GM23338 (cell line): ENCODE measurements around the gene THADA. TPM values are rescaled to one million over a fixed set of nuclear protein-coding genes. Genes with fewer than 3 reads are reported as not detected.

Source experiments
- ATAC-seq: fragments of 200-7000 bp; cut with Tn5 transposase; 3 replicates; pipeline ENCODE4 v1.9.1; 2020
- DNase-seq: peaks from one replicate; pipeline ENCODE4 v3.0.0-alpha.2; 2015; ENCODE audit warnings: low spot score
- H2AFZ ChIP-seq: fragments of 200-600 bp; sonication (generic); 2 replicates; pipeline ENCODE4 v1.8.0; 2016; ENCODE audit warnings: antibody characterized with exemption, mild to moderate bottlenecking, moderate library complexity
- H3F3A ChIP-seq: fragments of 200-600 bp; sonication (generic); replicated peaks from 2 replicates; pipeline ENCODE4 v1.8.0; 2017; ENCODE audit warnings: antibody characterized with exemption, mixed run types, low read depth
- H3K27ac ChIP-seq: fragments of 200-600 bp; sonication (generic); 2 replicates; pipeline ENCODE4 v1.6.1; 2016; ENCODE audit warnings: low read depth
- H3K27me3 ChIP-seq: fragments of 200-600 bp; sonication (generic); 2 replicates; pipeline ENCODE4 v1.8.0; 2016; ENCODE audit warnings: mild to moderate bottlenecking, mixed run types, moderate library complexity; ENCODE audit not compliant: insufficient read depth
- H3K36me3 ChIP-seq: fragments of 200-600 bp; sonication (generic); 2 replicates; pipeline ENCODE4 v1.8.0; 2016; ENCODE audit warnings: mild to moderate bottlenecking; ENCODE audit not compliant: insufficient read depth
- H3K4me1 ChIP-seq: fragments of 200-600 bp; sonication (generic); 2 replicates; pipeline ENCODE4 v1.8.0; 2016; ENCODE audit warnings: mild to moderate bottlenecking, moderate library complexity; ENCODE audit not compliant: insufficient read depth
- H3K4me2 ChIP-seq: fragments of 200-600 bp; sonication (generic); 2 replicates; pipeline ENCODE4 v1.7.1; 2017; ENCODE audit warnings: mixed run types
- H3K4me3 ChIP-seq: fragments of 200-600 bp; sonication (generic); 2 replicates; pipeline ENCODE4 v1.6.1; 2016; ENCODE audit warnings: mixed run types
- H3K79me2 ChIP-seq: fragments of 200-600 bp; sonication (generic); replicated peaks from 2 replicates; pipeline ENCODE4 v1.8.0; 2017; ENCODE audit warnings: mild to moderate bottlenecking; ENCODE audit not compliant: insufficient read depth
- H3K9me2 ChIP-seq: fragments of 200-600 bp; sonication (generic); 2 replicates; pipeline ENCODE4 v1.8.0; 2017; ENCODE audit not compliant: insufficient read depth
- H4K20me1 ChIP-seq: fragments of 200-600 bp; sonication (generic); replicated peaks from 2 replicates; pipeline ENCODE4 v1.8.0; 2017; ENCODE audit warnings: mild to moderate bottlenecking; ENCODE audit not compliant: insufficient read depth
- H3K27ac Mint-ChIP-seq: 2 replicates; pipeline ENCODE4 v1.8.0; 2020; ENCODE audit warnings: inconsistent platforms, mild to moderate bottlenecking, moderate library complexity, mixed read lengths
- H3K27me3 Mint-ChIP-seq: 3 replicates; pipeline ENCODE4 v1.8.0; 2022; ENCODE audit warnings: low read depth, mild to moderate bottlenecking, moderate library complexity, mixed read lengths, inconsistent platforms; ENCODE audit not compliant: insufficient read depth, poor library complexity
- H3K36me3 Mint-ChIP-seq: 3 replicates; pipeline ENCODE4 v1.8.0; 2021; ENCODE audit warnings: low read depth, mild to moderate bottlenecking, inconsistent platforms, moderate library complexity, mixed read lengths
- H3K4me1 Mint-ChIP-seq: 3 replicates; pipeline ENCODE4 v1.8.0; 2020; ENCODE audit warnings: mild to moderate bottlenecking, inconsistent platforms, mixed read lengths
- H3K4me3 Mint-ChIP-seq: 3 replicates; pipeline ENCODE4 v1.8.0; 2021; ENCODE audit warnings: moderate library complexity, mild to moderate bottlenecking, inconsistent platforms, mixed read lengths
- H3K9me3 Mint-ChIP-seq: 3 replicates; pipeline ENCODE4 v1.8.0; 2020; ENCODE audit warnings: moderate library complexity, mild to moderate bottlenecking, inconsistent platforms, mixed read lengths
- CREB1 ChIP-seq: fragments of 250-450 bp; sonication (Bioruptor Pico); IDR thresholded peaks from 2 replicates; pipeline ENCODE4 v1.5.0; 2020; ENCODE audit warnings: low read depth, mild to moderate bottlenecking, moderate library complexity
- EZH2 ChIP-seq: fragments of 200-600 bp; sonication (generic); IDR thresholded peaks from one replicate; pipeline ENCODE4 v1.8.0; 2017; ENCODE audit warnings: antibody characterized with exemption, mild to moderate bottlenecking, low read depth; ENCODE audit not compliant: unreplicated experiment
- POLR2AphosphoS5 ChIP-seq: IDR thresholded peaks from 2 replicates; pipeline ENCODE4 v1.6.1; 2016; ENCODE audit warnings: antibody characterized with exemption, low read depth
- polyA plus RNA-seq: library from polyadenylated mRNA; unstranded; fragments of >200 nt; fragmentation: Nextera tagmentation; extraction: Ambion mirVana; gene quantifications from 2 replicates; pipeline ENCODE4 v1.2.1, GENCODE V29; 2016
- total RNA-seq: library from RNA; depleted of rRNA; stranded (reverse); fragments of >200 nt; shearing (Covaris generic); gene quantifications from 2 replicates; pipeline ENCODE4 v1.2.3, GENCODE V29; 2014
- TF ChIP-seq, protein P1 (sequence below): IDR thresholded peaks from 2 replicates; pipeline ENCODE4 v1.6.1; 2016; ENCODE audit warnings: antibody characterized with exemption
- TF ChIP-seq, protein P2 (sequence below): IDR thresholded peaks from one replicate; pipeline ENCODE4 v1.6.1; 2018; ENCODE audit warnings: antibody characterized with exemption; ENCODE audit not compliant: unreplicated experiment
- TF ChIP-seq, protein P3 (sequence below), 2 experiments: fragments of 200-600 bp in 1 of 2; sonication (generic) in 1 of 2; conservative IDR thresholded peaks; 2 replicates each; pipeline versions ENCODE4 v1.5.1 to v1.6.1; 2016 to 2017; ENCODE audit warnings: antibody characterized with exemption in 2 of 2, low read depth in 2 of 2, mild to moderate bottlenecking in 2 of 2, moderate library complexity in 1 of 2

THADA gene
- total and polyA plus RNA-seq, 2 experiments from 2014 or later, result 17.0 to 30.7 TPM

- H3K4me3 Mint-ChIP-seq, result no peak overlapping the region
Measured at GRCh38 chr2:43345391-43345813, 250.4 kb downstream of the THADA start.

DNA sequence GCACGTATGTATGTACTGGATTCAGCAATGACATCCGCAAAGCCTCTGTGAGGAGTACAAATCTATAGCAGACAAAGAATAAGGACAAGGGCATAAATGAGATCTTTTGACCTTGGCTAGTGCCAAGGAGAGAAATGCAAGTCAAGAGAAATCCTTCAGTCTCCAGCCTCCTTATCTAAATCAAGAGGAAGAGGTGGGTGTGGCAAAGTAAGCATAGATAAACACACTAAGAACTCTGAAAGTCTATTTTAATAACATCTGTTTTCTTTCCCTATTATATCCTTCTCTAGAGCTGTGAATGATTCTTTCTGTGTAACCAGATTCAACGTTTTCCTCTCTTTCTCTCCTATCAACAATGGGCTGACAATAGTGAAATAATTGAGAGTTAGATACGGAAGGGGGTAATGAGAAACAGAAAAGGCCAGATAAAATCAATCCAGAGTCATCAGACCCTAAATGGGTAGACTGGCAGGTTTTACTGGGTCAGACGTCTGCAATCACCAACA, 250.9 kb downstream of the THADA start:
- DNase-seq (no peak), ATAC-seq (no peak)
- Mint-ChIP-seq H3K4me3 (no peak overlapping the region), H3K4me1 (peaks cover 49% of the 10 kb centered on the region), H3K36me3 (no peaks in the 10 kb centered on the region), H3K9me3 (no peaks in the 10 kb centered on the region), H3K27me3 (peaks cover 7% of the 10 kb centered on the region), H3K27ac (peak overlapping the region; percentile 41; the same call in 1 of the 2 replicates)
- no peak overlapping the region for H3K4me3 ChIP-seq
- H3K79me2 ChIP-seq, result no peaks in the 10 kb centered on the region
- TF ChIP-seq POLR2AphosphoS5 (no peak), CREB1 (CRISPR knock-in tag) (no peak), EZH2 (no peak)
- TF ChIP-seq, protein P1, sequence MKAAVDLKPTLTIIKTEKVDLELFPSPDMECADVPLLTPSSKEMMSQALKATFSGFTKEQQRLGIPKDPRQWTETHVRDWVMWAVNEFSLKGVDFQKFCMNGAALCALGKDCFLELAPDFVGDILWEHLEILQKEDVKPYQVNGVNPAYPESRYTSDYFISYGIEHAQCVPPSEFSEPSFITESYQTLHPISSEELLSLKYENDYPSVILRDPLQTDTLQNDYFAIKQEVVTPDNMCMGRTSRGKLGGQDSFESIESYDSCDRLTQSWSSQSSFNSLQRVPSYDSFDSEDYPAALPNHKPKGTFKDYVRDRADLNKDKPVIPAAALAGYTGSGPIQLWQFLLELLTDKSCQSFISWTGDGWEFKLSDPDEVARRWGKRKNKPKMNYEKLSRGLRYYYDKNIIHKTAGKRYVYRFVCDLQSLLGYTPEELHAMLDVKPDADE, result no peak
- TF ChIP-seq, protein P2, sequence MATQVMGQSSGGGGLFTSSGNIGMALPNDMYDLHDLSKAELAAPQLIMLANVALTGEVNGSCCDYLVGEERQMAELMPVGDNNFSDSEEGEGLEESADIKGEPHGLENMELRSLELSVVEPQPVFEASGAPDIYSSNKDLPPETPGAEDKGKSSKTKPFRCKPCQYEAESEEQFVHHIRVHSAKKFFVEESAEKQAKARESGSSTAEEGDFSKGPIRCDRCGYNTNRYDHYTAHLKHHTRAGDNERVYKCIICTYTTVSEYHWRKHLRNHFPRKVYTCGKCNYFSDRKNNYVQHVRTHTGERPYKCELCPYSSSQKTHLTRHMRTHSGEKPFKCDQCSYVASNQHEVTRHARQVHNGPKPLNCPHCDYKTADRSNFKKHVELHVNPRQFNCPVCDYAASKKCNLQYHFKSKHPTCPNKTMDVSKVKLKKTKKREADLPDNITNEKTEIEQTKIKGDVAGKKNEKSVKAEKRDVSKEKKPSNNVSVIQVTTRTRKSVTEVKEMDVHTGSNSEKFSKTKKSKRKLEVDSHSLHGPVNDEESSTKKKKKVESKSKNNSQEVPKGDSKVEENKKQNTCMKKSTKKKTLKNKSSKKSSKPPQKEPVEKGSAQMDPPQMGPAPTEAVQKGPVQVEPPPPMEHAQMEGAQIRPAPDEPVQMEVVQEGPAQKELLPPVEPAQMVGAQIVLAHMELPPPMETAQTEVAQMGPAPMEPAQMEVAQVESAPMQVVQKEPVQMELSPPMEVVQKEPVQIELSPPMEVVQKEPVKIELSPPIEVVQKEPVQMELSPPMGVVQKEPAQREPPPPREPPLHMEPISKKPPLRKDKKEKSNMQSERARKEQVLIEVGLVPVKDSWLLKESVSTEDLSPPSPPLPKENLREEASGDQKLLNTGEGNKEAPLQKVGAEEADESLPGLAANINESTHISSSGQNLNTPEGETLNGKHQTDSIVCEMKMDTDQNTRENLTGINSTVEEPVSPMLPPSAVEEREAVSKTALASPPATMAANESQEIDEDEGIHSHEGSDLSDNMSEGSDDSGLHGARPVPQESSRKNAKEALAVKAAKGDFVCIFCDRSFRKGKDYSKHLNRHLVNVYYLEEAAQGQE, result no peak
- 0 out of 2 replicates have a peak overlapping the region, but pooled peaks have one; percentile 16 for H3K27ac ChIP-seq
- no peaks in the 10 kb centered on the region for H4K20me1 ChIP-seq
- no peaks in the 10 kb centered on the region for H3K27me3 ChIP-seq
- no peaks in the 10 kb centered on the region; the same call in 1 of the 2 replicates for H3K36me3 ChIP-seq
- no peaks in the 10 kb centered on the region for H3F3A ChIP-seq
- H3K4me1 ChIP-seq, result peaks cover 32% of the 10 kb centered on the region
- H2AFZ ChIP-seq, result no peak overlapping the region
- no peaks in the 10 kb centered on the region for H3K9me2 ChIP-seq
- H3K4me2 ChIP-seq, result no peak overlapping the region; the same call in 1 of the 2 replicates

More at GRCh38 chr2:43345391-43345813, 250.4 kb downstream of the THADA start:
- Histone ChIP-seq H3F3A (no peaks in the 10 kb centered on the region), H3K4me2 (peak overlapping the region; percentile 50), H3K27me3 (no peaks in the 10 kb centered on the region), H3K9me2 (no peaks in the 10 kb centered on the region), H3K4me3 (0 out of 2 replicates have a peak overlapping the region, but pooled peaks have one; percentile 7), H3K27ac (peak overlapping the region; percentile 16; the same call in 1 of the 2 replicates), H3K4me1 (peaks cover 32% of the 10 kb centered on the region), H3K79me2 (no peaks in the 10 kb centered on the region), H4K20me1 (no peaks in the 10 kb centered on the region), H3K36me3 (no peaks in the 10 kb centered on the region; the same call in 1 of the 2 replicates), H2AFZ (no peak overlapping the region)
- DNase-seq, result peak; percentile 44
- Mint-ChIP-seq H3K36me3 (no peaks in the 10 kb centered on the region), H3K9me3 (no peaks in the 10 kb centered on the region), H3K4me1 (peaks cover 50% of the 10 kb centered on the region), H3K27ac (peak overlapping the region; percentile 41; the same call in 1 of the 2 replicates), H3K27me3 (peaks cover 7% of the 10 kb centered on the region)
- TF ChIP-seq, protein P3, sequence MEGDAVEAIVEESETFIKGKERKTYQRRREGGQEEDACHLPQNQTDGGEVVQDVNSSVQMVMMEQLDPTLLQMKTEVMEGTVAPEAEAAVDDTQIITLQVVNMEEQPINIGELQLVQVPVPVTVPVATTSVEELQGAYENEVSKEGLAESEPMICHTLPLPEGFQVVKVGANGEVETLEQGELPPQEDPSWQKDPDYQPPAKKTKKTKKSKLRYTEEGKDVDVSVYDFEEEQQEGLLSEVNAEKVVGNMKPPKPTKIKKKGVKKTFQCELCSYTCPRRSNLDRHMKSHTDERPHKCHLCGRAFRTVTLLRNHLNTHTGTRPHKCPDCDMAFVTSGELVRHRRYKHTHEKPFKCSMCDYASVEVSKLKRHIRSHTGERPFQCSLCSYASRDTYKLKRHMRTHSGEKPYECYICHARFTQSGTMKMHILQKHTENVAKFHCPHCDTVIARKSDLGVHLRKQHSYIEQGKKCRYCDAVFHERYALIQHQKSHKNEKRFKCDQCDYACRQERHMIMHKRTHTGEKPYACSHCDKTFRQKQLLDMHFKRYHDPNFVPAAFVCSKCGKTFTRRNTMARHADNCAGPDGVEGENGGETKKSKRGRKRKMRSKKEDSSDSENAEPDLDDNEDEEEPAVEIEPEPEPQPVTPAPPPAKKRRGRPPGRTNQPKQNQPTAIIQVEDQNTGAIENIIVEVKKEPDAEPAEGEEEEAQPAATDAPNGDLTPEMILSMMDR (conservative IDR thresholded peaks at IDR 0.05; ENCODE audit: low read depth in 2 of 2), result no peak
- peak; percentile 65 for ATAC-seq
